ENCODE measurements around the gene ANKRD44. TPM values are rescaled to one million over a fixed set of nuclear protein-coding genes. Genes with fewer than 3 reads are reported as not detected.

The ANKRD44 gene
- total RNA-seq, 1 experiment from 2014 or later, result 7.1 TPM

- intact Hi-C loops (cut with micrococcal nuclease; ENCODE audit: unreplicated experiment), result no loop called here
- H3K4me3 Mint-ChIP-seq (ENCODE audit: low read depth, unreplicated experiment), result no peak overlapping the region
- no peaks in the 10 kb centered on the region for H3K9me3 Mint-ChIP-seq (ENCODE audit: low read depth, unreplicated experiment)
- H3K36me3 Mint-ChIP-seq (ENCODE audit: insufficient read depth, unreplicated experiment), result no peaks in the 10 kb centered on the region
- no peak for TF ChIP-seq CTCF (IDR thresholded peaks at IDR 0.05; ENCODE audit: unreplicated experiment)
- H3K27ac Mint-ChIP-seq (ENCODE audit: unreplicated experiment), result no peak overlapping the region
- no peak for DNase-seq
- H3K4me1 Mint-ChIP-seq (ENCODE audit: low read depth, unreplicated experiment), result no peaks in the 10 kb centered on the region
- H3K27me3 Mint-ChIP-seq (ENCODE audit: unreplicated experiment), result no peaks in the 10 kb centered on the region
- BruUV-seq (replicated peaks), result no TSS peak
- CTCF ChIA-PET, result no interaction called here
These were observed 361.5 kb downstream of the ANKRD44 start for GRCh38 chr2:196949116-196949515.

GRCh38 chr2:196944570-196944969, 366.0 kb downstream of the ANKRD44 start:
- no TSS peak for BruUV-seq (replicated peaks)
- Mint-ChIP-seq H3K27ac (ENCODE audit: unreplicated experiment) (no peak overlapping the region), H3K36me3 (ENCODE audit: insufficient read depth, unreplicated experiment) (no peaks in the 10 kb centered on the region), H3K4me3 (ENCODE audit: low read depth, unreplicated experiment) (no peak overlapping the region), H3K9me3 (ENCODE audit: low read depth, unreplicated experiment) (no peaks in the 10 kb centered on the region), H3K4me1 (ENCODE audit: low read depth, unreplicated experiment) (no peaks in the 10 kb centered on the region), H3K27me3 (ENCODE audit: unreplicated experiment) (no peaks in the 10 kb centered on the region)
- CTCF ChIA-PET, result no interaction called here
- TF ChIP-seq CTCF (IDR thresholded peaks at IDR 0.05; ENCODE audit: unreplicated experiment), result no peak
- intact Hi-C loops (cut with micrococcal nuclease; ENCODE audit: unreplicated experiment), result no loop called here
- DNase-seq, result no peak

- BruUV-seq (replicated peaks), result no TSS peak
- CTCF ChIA-PET, result no interaction called here
- no peaks in the 10 kb centered on the region for H3K27me3 Mint-ChIP-seq (ENCODE audit: unreplicated experiment)
These were observed 369.0 kb downstream of the ANKRD44 start for GRCh38 chr2:196941398-196942078.

GRCh38 chr2:196939371-196939770, 371.2 kb downstream of the ANKRD44 start:
- TF ChIP-seq CTCF (IDR thresholded peaks at IDR 0.05; ENCODE audit: unreplicated experiment), result no peak
- Mint-ChIP-seq H3K4me3 (ENCODE audit: low read depth, unreplicated experiment) (no peak overlapping the region), H3K36me3 (ENCODE audit: insufficient read depth, unreplicated experiment) (no peaks in the 10 kb centered on the region), H3K27ac (ENCODE audit: unreplicated experiment) (no peak overlapping the region), H3K4me1 (ENCODE audit: low read depth, unreplicated experiment) (no peaks in the 10 kb centered on the region), H3K9me3 (ENCODE audit: low read depth, unreplicated experiment) (no peaks in the 10 kb centered on the region), H3K27me3 (ENCODE audit: unreplicated experiment) (no peaks in the 10 kb centered on the region)
- DNase-seq, result no peak
- no TSS peak for BruUV-seq (replicated peaks)
- intact Hi-C loops (cut with micrococcal nuclease; ENCODE audit: unreplicated experiment), result no loop called here
- CTCF ChIA-PET, result no interaction called here

More at GRCh38 chr2:196941398-196942078, 369.0 kb downstream of the ANKRD44 start:
- Mint-ChIP-seq H3K4me3 (ENCODE audit: low read depth, unreplicated experiment) (no peak overlapping the region), H3K4me1 (ENCODE audit: low read depth, unreplicated experiment) (no peaks in the 10 kb centered on the region), H3K9me3 (ENCODE audit: low read depth, unreplicated experiment) (no peaks in the 10 kb centered on the region), H3K36me3 (ENCODE audit: insufficient read depth, unreplicated experiment) (no peaks in the 10 kb centered on the region), H3K27ac (ENCODE audit: unreplicated experiment) (no peak overlapping the region)
- TF ChIP-seq CTCF (IDR thresholded peaks at IDR 0.05; ENCODE audit: unreplicated experiment), result no peak
- DNase-seq, result no peak
- intact Hi-C loops (cut with micrococcal nuclease; ENCODE audit: unreplicated experiment), result no loop called here

Other genes starting within 250 kb of the ANKRD44 start
- gene SF3B1, start 124.2 kb upstream of the ANKRD44 start, total RNA-seq (2022), result 234 and 249 TPM in 2 replicates
- gene COQ10B, start 142.8 kb upstream of the ANKRD44 start, total RNA-seq (2022), result 28.8 and 32.8 TPM in 2 replicates
- 700 and 757 TPM in 2 replicates for gene HSPD1, start 189.1 kb upstream of the ANKRD44 start, total RNA-seq (2022)
- 380 and 454 TPM in 2 replicates for gene HSPE1, start 189.6 kb upstream of the ANKRD44 start, total RNA-seq (2022)
- gene MOB4, start 205.3 kb upstream of the ANKRD44 start, total RNA-seq (2022), result 28.3 TPM in 2 replicates

Data from Calu3 (cell line).